K562 (cell line): ENCODE results near the gene TRIM32. TPM values are rescaled to one million over a fixed set of nuclear protein-coding genes. Genes with fewer than 3 reads are reported as not detected.

Experiments
- ARID1B ChIP-seq: fragments of 450-650 bp; IDR thresholded peaks from 2 replicates; pipeline ENCODE4 v1.6.1; 2016; ENCODE audit warnings: antibody characterized with exemption, mild to moderate bottlenecking, inconsistent platforms
- BACH1 ChIP-seq: fragments of 200-800 bp; sonication (Bioruptor generic); IDR thresholded peaks from 2 replicates; pipeline ENCODE4 v1.6.1; 2016; ENCODE audit warnings: missing genetic modification characterization, missing compliant biosample characterization
- CBFA2T3 ChIP-seq: fragments of 450-650 bp; IDR thresholded peaks from 2 replicates; pipeline ENCODE4 v1.6.1; 2017
- COPS2 ChIP-seq: fragments of 450-650 bp; conservative IDR thresholded peaks from 2 replicates; pipeline ENCODE4 v1.6.1; 2016; ENCODE audit warnings: mild to moderate bottlenecking, moderate library complexity
- CREB1 ChIP-seq, 2 experiments: sonication (generic) in 1 of 2; formaldehyde crosslinking in 1 of 2; IDR thresholded peaks; 2 replicates each; pipeline versions ENCODE4 v1.6.1 to v1.8.0; 2012 to 2022; ENCODE audit warnings: inconsistent platforms in 1 of 2, mild to moderate bottlenecking in 1 of 2, missing genetic modification reagents in 1 of 2, moderate library complexity in 1 of 2
- CREM ChIP-seq: IDR thresholded peaks from 2 replicates; pipeline ENCODE4 v1.6.1; 2014; ENCODE audit warnings: antibody characterized with exemption, low read depth
- MCM3 ChIP-seq: fragments of 450-650 bp; IDR thresholded peaks from 2 replicates; pipeline ENCODE4 v1.6.1; 2016
- MTA2 ChIP-seq: fragments of 450-650 bp; IDR thresholded peaks from 2 replicates; pipeline ENCODE4 v1.6.1; 2016; ENCODE audit warnings: low read depth
- NELFE ChIP-seq: IDR thresholded peaks from 2 replicates; pipeline ENCODE4 v1.6.1; 2011; ENCODE audit warnings: mild to moderate bottlenecking; ENCODE audit not compliant: insufficient read depth, insufficient read length
- RBFOX2 ChIP-seq: fragments of 200-400 bp; formaldehyde crosslinking; IDR thresholded peaks from 2 replicates; pipeline ENCODE4 v1.6.1; 2017; ENCODE audit warnings: low read depth, mild to moderate bottlenecking, low read length, moderate library complexity
- RFX7 ChIP-seq: fragments of 250-450 bp; sonication (Bioruptor Pico); IDR thresholded peaks from 2 replicates; pipeline ENCODE4 v1.5.1; 2021; ENCODE audit warnings: mild to moderate bottlenecking
- SNRNP70 ChIP-seq: fragments of 200-400 bp; formaldehyde crosslinking; optimal IDR thresholded peaks from 2 replicates; pipeline ENCODE3; 2017; ENCODE audit warnings: low read depth, low read length
- STAT5B ChIP-seq: fragments of 250-450 bp; sonication (Bioruptor Pico); IDR thresholded peaks from 2 replicates; pipeline ENCODE4 v1.8.0; 2021; ENCODE audit warnings: mild to moderate bottlenecking, inconsistent platforms
- TCF7L2 ChIP-seq: fragments of 150-350 bp; IDR thresholded peaks from 2 replicates; pipeline ENCODE4 v1.6.1; 2016; ENCODE audit warnings: low read depth, mild to moderate bottlenecking, low read length, moderate library complexity
- YBX1 ChIP-seq: fragments of 450-650 bp; IDR thresholded peaks from 2 replicates; pipeline ENCODE4 v1.7.1; 2016; ENCODE audit warnings: mild to moderate bottlenecking
- YY1 ChIP-seq, 3 experiments: IDR thresholded peaks; 2 replicates each; pipeline ENCODE4 v1.6.1; 2011; ENCODE audit warnings: low read length in 2 of 3, mild to moderate bottlenecking in 2 of 3, moderate library complexity in 2 of 3, borderline replicate concordance in 1 of 3, control low read depth in 1 of 3, low read depth in 1 of 3; ENCODE audit not compliant: insufficient read depth in 3 of 3, insufficient replicate concordance in 2 of 3, control insufficient read depth in 1 of 3, insufficient read length in 1 of 3; ENCODE audit errors: extremely low read depth in 1 of 3
- ZC3H8 ChIP-seq: fragments of 450-650 bp; IDR thresholded peaks from 2 replicates; pipeline ENCODE4 v1.6.1; 2017
- ZNF12 ChIP-seq: sonication (generic); formaldehyde crosslinking; IDR thresholded peaks from 2 replicates; pipeline ENCODE4 v1.4.0; 2020; ENCODE audit warnings: mild to moderate bottlenecking, missing genetic modification reagents
- ZNF217 ChIP-seq: sonication (generic); formaldehyde crosslinking; IDR thresholded peaks from 2 replicates; pipeline ENCODE4 v1.8.0; 2022; ENCODE audit warnings: mild to moderate bottlenecking, missing genetic modification reagents
- polyA plus RNA-seq, 8 experiments: library from polyadenylated mRNA; depleted of rRNA in 4 of 8; stranded (reverse) in 5 of 8; unstranded in 3 of 8; fragments of >200 nt; fragmentation: Nextera tagmentation in 2 of 8; fragmentation: Illumina TruSeq in 1 of 8; extraction: Ambion mirVana in 2 of 8; extraction: Trizol in 1 of 8; gene quantifications; 2 replicates each; pipeline versions ENCODE4 v1.2.1 to v1.2.3, GENCODE V29; 2011 to 2014; ENCODE audit warnings: inconsistent platforms in 1 of 8, missing spikeins in 1 of 8
- total RNA-seq, 7 experiments: library from RNA; depleted of rRNA in 6 of 7; stranded (reverse); fragments of >200 nt in 6 of 7; fragmentation: Illumina TruSeq in 2 of 7; extraction: Trizol in 2 of 7; gene quantifications; 2 replicates each; pipeline versions ENCODE4 v1.2.1 to v1.2.3, GENCODE V29; 2011 to 2021; ENCODE audit warnings: low replicate concordance in 1 of 7
- TF ChIP-seq, protein P1 (sequence below): fragments of 250-450 bp; sonication (Bioruptor Pico); IDR thresholded peaks from 2 replicates; pipeline ENCODE4 v1.5.0; 2022; ENCODE audit warnings: mild to moderate bottlenecking
- TF ChIP-seq, protein P2 (sequence below): sonication (generic); formaldehyde crosslinking; IDR thresholded peaks from 2 replicates; pipeline ENCODE4 v1.8.0; 2023; ENCODE audit warnings: mild to moderate bottlenecking, missing genetic modification reagents
- TF ChIP-seq, protein P3 (sequence below): sonication (generic); IDR thresholded peaks from 2 replicates; pipeline ENCODE4 v1.6.1; 2016
- TF ChIP-seq, protein P4 (sequence below): fragments of 450-650 bp; IDR thresholded peaks from 2 replicates; pipeline ENCODE4 v1.6.1; 2018; ENCODE audit warnings: mild to moderate bottlenecking, low read depth; ENCODE audit not compliant: partially characterized antibody
- TF ChIP-seq, protein P5 (sequence below): fragments of 250-450 bp; sonication (Bioruptor Pico); IDR thresholded peaks from 2 replicates; pipeline ENCODE4 v1.5.0; 2021

TRIM32 gene
- total and polyA plus RNA-seq, 9 of the 15 experiments (the other 6 are each of a cell fraction or from before 2014, with no cell fraction given): 3.5 to 9.4 (median 5.9) TPM

DNA sequence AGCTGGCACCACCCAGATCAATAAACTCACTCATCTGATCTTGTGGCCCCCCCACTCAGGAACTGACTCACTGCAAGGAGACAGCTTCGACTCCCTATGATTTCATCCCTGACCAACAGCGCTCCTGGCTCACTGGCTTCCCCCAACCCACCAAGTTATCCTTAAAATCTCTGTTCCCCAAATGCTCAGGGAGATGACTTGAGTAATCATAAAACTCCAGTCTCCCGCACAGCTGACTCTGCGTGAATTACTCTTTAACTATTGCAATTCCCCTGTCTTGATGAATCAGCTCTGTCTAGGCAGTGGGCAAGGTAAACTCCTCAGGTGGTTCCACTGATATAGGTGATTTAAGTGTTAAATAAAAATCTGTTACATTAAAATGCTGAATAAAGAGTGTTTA is 1.9 kb upstream of the TRIM32 start (continued):
- TF ChIP-seq NELFE: no peak
- TF ChIP-seq STAT5B: no peak
- no peak for TF ChIP-seq TCF7L2
- no peak for TF ChIP-seq ZC3H8
- TF ChIP-seq, protein P1, sequence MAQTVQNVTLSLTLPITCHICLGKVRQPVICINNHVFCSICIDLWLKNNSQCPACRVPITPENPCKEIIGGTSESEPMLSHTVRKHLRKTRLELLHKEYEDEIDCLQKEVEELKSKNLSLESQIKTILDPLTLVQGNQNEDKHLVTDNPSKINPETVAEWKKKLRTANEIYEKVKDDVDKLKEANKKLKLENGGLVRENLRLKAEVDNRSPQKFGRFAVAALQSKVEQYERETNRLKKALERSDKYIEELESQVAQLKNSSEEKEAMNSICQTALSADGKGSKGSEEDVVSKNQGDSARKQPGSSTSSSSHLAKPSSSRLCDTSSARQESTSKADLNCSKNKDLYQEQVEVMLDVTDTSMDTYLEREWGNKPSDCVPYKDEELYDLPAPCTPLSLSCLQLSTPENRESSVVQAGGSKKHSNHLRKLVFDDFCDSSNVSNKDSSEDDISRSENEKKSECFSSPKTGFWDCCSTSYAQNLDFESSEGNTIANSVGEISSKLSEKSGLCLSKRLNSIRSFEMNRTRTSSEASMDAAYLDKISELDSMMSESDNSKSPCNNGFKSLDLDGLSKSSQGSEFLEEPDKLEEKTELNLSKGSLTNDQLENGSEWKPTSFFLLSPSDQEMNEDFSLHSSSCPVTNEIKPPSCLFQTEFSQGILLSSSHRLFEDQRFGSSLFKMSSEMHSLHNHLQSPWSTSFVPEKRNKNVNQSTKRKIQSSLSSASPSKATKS: no peak
- TF ChIP-seq BACH1: no peak
- TF ChIP-seq CREB1 (IDR thresholded peaks at IDR 0.05): no peak
- TF ChIP-seq CREB1 (CRISPR knock-in tag; IDR thresholded peaks at IDR 0.05): no peak
- peak; percentile 21; the same call in 1 of the 2 replicates for TF ChIP-seq CBFA2T3
- TF ChIP-seq RFX7 (CRISPR knock-in tag): no peak
- no peak for TF ChIP-seq YBX1
- TF ChIP-seq, protein P2, sequence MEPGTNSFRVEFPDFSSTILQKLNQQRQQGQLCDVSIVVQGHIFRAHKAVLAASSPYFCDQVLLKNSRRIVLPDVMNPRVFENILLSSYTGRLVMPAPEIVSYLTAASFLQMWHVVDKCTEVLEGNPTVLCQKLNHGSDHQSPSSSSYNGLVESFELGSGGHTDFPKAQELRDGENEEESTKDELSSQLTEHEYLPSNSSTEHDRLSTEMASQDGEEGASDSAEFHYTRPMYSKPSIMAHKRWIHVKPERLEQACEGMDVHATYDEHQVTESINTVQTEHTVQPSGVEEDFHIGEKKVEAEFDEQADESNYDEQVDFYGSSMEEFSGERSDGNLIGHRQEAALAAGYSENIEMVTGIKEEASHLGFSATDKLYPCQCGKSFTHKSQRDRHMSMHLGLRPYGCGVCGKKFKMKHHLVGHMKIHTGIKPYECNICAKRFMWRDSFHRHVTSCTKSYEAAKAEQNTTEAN: no peak
- TF ChIP-seq MTA2: no peak
- no peak for TF ChIP-seq CREM
- TF ChIP-seq, protein P3, sequence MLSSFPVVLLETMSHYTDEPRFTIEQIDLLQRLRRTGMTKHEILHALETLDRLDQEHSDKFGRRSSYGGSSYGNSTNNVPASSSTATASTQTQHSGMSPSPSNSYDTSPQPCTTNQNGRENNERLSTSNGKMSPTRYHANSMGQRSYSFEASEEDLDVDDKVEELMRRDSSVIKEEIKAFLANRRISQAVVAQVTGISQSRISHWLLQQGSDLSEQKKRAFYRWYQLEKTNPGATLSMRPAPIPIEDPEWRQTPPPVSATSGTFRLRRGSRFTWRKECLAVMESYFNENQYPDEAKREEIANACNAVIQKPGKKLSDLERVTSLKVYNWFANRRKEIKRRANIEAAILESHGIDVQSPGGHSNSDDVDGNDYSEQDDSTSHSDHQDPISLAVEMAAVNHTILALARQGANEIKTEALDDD: peak; percentile 26; the same call in 1 of the 2 replicates
- peak; percentile 20; the same call in 1 of the 2 replicates for TF ChIP-seq ARID1B
- TF ChIP-seq MCM3: no peak
- no peak for TF ChIP-seq COPS2
- TF ChIP-seq ZNF12 (CRISPR knock-in tag): no peak
- TF ChIP-seq, protein P4, sequence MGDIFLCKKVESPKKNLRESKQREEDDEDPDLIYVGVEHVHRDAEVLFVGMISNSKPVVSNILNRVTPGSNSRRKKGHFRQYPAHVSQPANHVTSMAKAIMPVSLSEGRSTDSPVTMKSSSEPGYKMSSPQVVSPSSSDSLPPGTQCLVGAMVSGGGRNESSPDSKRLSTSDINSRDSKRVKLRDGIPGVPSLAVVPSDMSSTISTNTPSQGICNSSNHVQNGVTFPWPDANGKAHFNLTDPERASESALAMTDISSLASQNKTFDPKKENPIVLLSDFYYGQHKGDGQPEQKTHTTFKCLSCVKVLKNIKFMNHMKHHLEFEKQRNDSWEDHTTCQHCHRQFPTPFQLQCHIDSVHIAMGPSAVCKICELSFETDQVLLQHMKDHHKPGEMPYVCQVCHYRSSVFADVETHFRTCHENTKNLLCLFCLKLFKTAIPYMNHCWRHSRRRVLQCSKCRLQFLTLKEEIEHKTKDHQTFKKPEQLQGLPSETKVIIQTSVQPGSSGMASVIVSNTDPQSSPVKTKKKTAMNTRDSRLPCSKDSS: no peak
- TF ChIP-seq ZNF217 (CRISPR knock-in tag): no peak
- no peak for TF ChIP-seq SNRNP70
- TF ChIP-seq RBFOX2: no peak
- TF ChIP-seq, protein P5, sequence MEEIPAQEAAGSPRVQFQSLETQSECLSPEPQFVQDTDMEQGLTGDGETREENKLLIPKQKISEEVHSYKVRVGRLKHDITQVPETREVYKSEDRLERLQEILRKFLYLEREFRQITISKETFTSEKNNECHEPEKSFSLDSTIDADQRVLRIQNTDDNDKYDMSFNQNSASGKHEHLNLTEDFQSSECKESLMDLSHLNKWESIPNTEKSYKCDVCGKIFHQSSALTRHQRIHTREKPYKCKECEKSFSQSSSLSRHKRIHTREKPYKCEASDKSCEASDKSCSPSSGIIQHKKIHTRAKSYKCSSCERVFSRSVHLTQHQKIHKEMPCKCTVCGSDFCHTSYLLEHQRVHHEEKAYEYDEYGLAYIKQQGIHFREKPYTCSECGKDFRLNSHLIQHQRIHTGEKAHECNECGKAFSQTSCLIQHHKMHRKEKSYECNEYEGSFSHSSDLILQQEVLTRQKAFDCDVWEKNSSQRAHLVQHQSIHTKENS (CRISPR knock-in tag): no peak
- no peak for TF ChIP-seq YY1 (IDR thresholded peaks at IDR 0.05; ENCODE audit: borderline replicate concordance in 1 of 3, control insufficient read depth in 1 of 3, extremely low read depth in 1 of 3, insufficient read depth in 3 of 3, insufficient read length in 1 of 3, insufficient replicate concordance in 2 of 3, low read depth in 1 of 3, low read length in 2 of 3)
